ENCODE data around the gene ANAPC2. TPM values are rescaled to one million over a fixed set of nuclear protein-coding genes. Genes with fewer than 3 reads are reported as not detected.
"Not testable (repeated sequence)": the region's sequence is repeated elsewhere in the genome, so short reads cannot be mapped to it uniquely, and the experiment has no call there.

ANAPC2 gene
- polyA plus RNA-seq, 3 donors from 2014 or later = 4.2 to 7.0 (median 5.3) TPM

DNA sequence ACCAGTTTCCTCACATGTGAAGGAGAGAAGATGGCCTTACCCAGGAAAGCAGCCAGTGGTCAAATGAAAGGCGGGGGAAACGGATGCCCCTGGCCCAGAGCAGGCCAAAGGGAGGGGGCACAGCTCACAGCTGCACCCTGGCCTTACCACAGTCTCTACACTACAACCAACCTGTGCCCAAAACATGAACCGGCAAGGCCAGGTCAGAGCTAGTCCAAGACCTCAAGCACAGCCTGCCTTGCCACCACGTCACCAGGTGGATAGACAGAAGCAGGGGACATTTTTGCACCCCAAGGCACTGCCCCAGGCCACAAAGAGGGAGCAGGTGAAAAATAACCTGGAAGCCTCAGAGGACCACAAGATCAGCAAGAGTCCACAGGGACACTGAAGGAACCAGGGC is 44.9 kb downstream of the ANAPC2 start:
- no peak overlapping the region for H3K27ac Mint-ChIP-seq
- H3K4me3 Mint-ChIP-seq = no peak overlapping the region
- H3K9me3 Mint-ChIP-seq = no peaks in the 10 kb centered on the region
- no peaks in the 10 kb centered on the region for H3K36me3 Mint-ChIP-seq
- DNase-seq = no peak
- H3K27me3 Mint-ChIP-seq (ENCODE audit: low read depth in 3 of 3) = peaks cover 11 to 18% (median 15%) of the 10 kb centered on the region in 3 donors
- H3K4me1 Mint-ChIP-seq = peaks cover 0 to 2% of the 10 kb centered on the region in 2 donors

- H3K27me3 Mint-ChIP-seq (ENCODE audit: low read depth in 3 of 3) = peaks cover 15 to 23% (median 15%) of the 10 kb centered on the region in 3 donors
- no peaks in the 10 kb centered on the region for H3K9me3 Mint-ChIP-seq
- DNase-seq = no peak
- H3K4me1 Mint-ChIP-seq = peaks cover 0 to 2% of the 10 kb centered on the region in 2 donors
- H3K27ac Mint-ChIP-seq = peak overlapping the region in 1 of 6 donors; percentile 73
- no peaks in the 10 kb centered on the region for H3K36me3 Mint-ChIP-seq
- H3K4me3 Mint-ChIP-seq = peak overlapping the region in 1 of 5 donors; percentile 30
Observed at GRCh38 chr9:137141976-137142936, 46.1 kb downstream of the ANAPC2 start.

DNA sequence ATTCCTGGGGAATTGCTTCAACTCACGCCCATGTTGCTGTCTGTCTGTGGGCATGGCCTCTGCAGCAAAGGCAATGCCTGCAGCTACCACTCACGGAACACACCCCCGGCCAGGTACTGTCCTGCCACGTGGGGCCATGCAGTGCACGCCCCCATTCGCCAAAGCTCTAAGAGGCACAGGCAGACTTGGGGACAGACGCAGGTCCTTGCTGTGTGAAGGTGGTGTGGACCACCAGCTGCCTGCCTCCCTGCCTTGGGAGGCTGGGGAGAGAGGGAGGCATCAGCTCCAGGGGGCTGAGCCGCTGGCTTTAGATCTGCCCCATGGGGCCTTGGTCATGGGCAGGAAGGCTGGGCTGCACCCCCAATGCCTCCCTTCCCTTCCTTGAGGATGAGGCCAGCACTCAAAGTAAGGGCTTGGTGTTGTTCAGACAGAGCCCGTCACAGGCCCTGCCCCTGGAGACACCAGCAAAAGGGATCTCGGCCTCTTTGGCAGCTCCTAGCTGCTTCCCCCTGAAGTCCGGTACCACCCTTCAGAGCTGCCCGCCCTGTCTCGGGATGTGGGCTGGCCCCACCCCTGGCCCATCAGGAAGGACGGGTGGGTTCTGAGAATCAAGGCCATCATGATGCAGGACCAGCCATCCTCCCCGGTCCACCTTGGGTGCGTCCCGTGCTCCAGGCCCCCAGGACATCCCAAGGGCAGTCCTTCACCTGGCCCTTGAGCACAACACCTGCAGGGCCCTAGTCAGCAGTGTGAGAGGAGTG is 47.1 kb downstream of the ANAPC2 start:
- H3K27me3 Mint-ChIP-seq (ENCODE audit: low read depth in 3 of 3) = peaks cover 15 to 23% (median 18%) of the 10 kb centered on the region in 3 donors
- H3K4me1 Mint-ChIP-seq = peaks cover 0 to 2% of the 10 kb centered on the region in 2 donors
- H3K36me3 Mint-ChIP-seq = no peaks in the 10 kb centered on the region
- no peak overlapping the region for H3K4me3 Mint-ChIP-seq
- no peak overlapping the region for H3K27ac Mint-ChIP-seq
- DNase-seq = no peak
- no peaks in the 10 kb centered on the region for H3K9me3 Mint-ChIP-seq

GRCh38 chr9:137140151-137141012 is 48.0 kb downstream of the ANAPC2 start:
- Mint-ChIP-seq H3K4me3 (peak overlapping the region in 1 of 5 donors; percentile 30), H3K27me3 (ENCODE audit: low read depth in 3 of 3) (peaks cover 14 to 29% (median 20%) of the 10 kb centered on the region in 3 donors), H3K36me3 (peaks cover 0 to 4% (median 0%) of the 10 kb centered on the region in 3 donors), H3K4me1 (peaks cover 0 to 2% of the 10 kb centered on the region in 2 donors), H3K27ac (no peak overlapping the region), H3K9me3 (no peaks in the 10 kb centered on the region)
- no peak for DNase-seq

DNA sequence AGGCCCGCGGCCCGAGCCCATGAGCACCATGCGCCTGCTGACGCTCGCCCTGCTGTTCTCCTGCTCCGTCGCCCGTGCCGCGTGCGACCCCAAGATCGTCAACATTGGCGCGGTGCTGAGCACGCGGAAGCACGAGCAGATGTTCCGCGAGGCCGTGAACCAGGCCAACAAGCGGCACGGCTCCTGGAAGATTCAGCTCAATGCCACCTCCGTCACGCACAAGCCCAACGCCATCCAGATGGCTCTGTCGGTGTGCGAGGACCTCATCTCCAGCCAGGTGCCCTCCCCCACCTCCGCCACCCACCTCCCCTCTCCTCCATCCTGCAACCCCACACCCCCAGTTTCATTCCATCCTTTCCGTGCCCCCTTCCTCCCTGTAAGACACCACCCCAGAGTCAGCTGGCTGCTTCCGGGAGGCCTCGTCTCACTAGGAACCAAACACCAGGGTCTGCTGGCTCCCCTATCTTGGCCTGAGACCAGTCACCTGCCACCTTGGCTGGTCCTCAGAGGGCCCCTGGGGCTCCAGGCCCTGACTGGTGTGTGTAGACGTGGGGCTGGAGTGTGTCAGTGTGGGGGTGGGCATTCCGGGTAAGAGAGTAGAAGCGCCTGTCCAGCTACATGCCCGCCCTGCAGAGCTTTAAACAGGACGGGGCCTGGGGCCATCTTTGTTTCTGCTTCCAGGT is 48.8 kb downstream of the ANAPC2 start:
- DNase-seq = no peak
- Mint-ChIP-seq H3K4me3 (no peak overlapping the region), H3K27me3 (ENCODE audit: low read depth in 3 of 3) (peaks cover 14 to 29% (median 20%) of the 10 kb centered on the region in 3 donors), H3K4me1 (peaks cover 0 to 2% of the 10 kb centered on the region in 2 donors), H3K36me3 (peaks cover 0 to 4% (median 0%) of the 10 kb centered on the region in 3 donors), H3K9me3 (no peaks in the 10 kb centered on the region), H3K27ac (no peak overlapping the region)

- H3K27ac Mint-ChIP-seq = no peak within 1 kb of the TSS
- H3K4me3 Mint-ChIP-seq = peak within 1 kb of the TSS in 1 of 5 donors; percentile 33
- DNase-seq = peak in 2 of 3 donors; percentile 37 to 48
Observed at GRCh38 chr9:137138722-137139467, 49.5 kb downstream of the ANAPC2 start, which contains the start of gene GRIN1. Gene GRIN1 (plus strand): TSS chr9:137139154. CDS start chr9:137139487, 333 bp downstream.

GRCh38 chr9:137138058-137138721 is 50.2 kb downstream of the ANAPC2 start:
- Mint-ChIP-seq H3K36me3 (peaks cover 0 to 4% (median 0%) of the 10 kb centered on the region in 3 donors), H3K27me3 (ENCODE audit: low read depth in 3 of 3) (peaks cover 14 to 29% (median 19%) of the 10 kb centered on the region in 3 donors), H3K9me3 (no peaks in the 10 kb centered on the region), H3K4me3 (peak overlapping the region in 1 of 5 donors; percentile 33), H3K27ac (no peak overlapping the region), H3K4me1 (peaks cover 0 to 2% of the 10 kb centered on the region in 2 donors)
- no peak for DNase-seq

More at GRCh38 chr9:137138722-137139467, 49.5 kb downstream of the ANAPC2 start, which contains the start of gene GRIN1:
- Mint-ChIP-seq H3K4me1 (peaks cover 0 to 2% of the 10 kb centered on the region in 2 donors), H3K27me3 (ENCODE audit: low read depth in 3 of 3) (peaks cover 14 to 29% (median 20%) of the 10 kb centered on the region in 3 donors), H3K36me3 (peaks cover 0 to 4% (median 0%) of the 10 kb centered on the region in 3 donors), H3K9me3 (no peaks in the 10 kb centered on the region)

DNA sequence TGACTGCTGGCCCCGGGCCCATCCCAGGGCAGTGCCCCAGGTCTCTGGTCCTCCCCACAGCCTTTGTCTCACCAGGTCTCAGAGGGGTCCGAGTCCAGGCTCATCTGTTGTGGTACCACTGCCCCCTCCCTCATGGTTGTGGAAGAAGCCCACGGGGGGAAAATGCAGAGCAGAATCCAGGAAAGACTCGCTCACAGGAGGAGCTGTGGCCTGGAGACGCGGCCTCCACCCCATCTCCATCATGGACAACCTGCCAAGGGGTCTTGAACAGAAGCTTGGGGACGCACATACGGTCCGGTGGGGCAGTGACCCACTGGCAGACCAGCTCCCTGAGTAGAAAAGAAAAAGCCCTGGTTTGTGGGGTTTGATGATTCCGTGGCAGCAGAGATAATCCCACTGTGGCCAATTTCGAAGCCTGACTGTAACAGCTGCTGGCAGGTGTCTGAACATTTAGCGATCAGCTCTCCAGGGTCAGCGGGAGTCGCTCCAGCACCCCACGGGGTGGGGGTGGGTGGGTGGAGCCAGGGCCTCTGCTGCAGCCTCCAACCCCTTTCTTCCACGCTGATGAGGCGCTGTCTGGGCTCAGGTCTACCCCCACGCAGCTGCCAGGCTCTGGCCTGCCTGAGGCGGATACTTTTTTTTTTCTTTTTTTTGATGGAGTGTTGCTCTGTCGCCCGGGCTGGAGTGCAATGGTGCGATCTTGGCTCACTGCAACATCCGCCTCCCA is 51.3 kb downstream of the ANAPC2 start:
- peaks cover 0 to 2% of the 10 kb centered on the region in 2 donors for H3K4me1 Mint-ChIP-seq

DNA sequence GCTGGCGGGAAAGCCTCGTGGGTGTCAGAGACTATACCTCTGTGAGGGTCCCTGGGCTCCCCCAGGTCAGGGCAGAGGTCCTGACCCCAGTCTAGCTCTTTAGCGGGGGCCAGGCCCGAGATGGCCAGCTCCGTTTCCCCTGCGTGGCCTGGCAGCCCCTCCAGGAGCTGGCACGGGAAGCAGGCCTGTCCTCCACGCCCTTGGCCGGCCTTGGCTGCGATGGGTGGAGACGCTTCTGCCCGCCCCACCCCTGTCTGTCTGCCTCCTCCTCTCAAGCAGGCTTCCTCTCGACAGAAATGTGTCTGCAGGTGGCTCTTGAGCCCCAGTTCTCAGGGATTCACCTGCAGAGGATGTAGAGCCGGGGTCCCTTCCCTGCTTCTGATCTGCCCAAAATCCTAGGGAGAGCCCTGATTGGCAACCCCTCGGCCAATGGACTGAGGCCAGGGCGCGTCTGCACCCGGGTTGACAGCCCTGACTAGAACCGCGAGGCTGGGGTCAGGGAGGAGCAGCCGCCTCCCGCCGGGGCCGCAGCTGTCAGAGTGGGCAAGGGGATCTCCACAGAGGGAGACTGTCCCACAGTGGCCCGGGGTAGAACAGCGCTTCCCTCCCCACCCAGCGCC is 52.0 kb downstream of the ANAPC2 start:
- Mint-ChIP-seq H3K27ac (no peak overlapping the region), H3K9me3 (no peaks in the 10 kb centered on the region), H3K4me1 (peaks cover 0 to 2% of the 10 kb centered on the region in 2 donors), H3K36me3 (peaks cover 0 to 4% (median 0%) of the 10 kb centered on the region in 3 donors), H3K27me3 (ENCODE audit: low read depth in 3 of 3) (peaks cover 14 to 23% (median 21%) of the 10 kb centered on the region in 3 donors), H3K4me3 (no peak overlapping the region)
- DNase-seq = no peak

More for the DNA sequence above, 51.3 kb downstream of the ANAPC2 start:
- H3K36me3 Mint-ChIP-seq = peaks cover 0 to 4% (median 0%) of the 10 kb centered on the region in 3 donors
- H3K27me3 Mint-ChIP-seq (ENCODE audit: low read depth in 3 of 3) = peaks cover 15 to 25% (median 19%) of the 10 kb centered on the region in 3 donors
- H3K9me3 Mint-ChIP-seq = no peaks in the 10 kb centered on the region
- no peak for DNase-seq
- H3K27ac Mint-ChIP-seq = no peak overlapping the region
- H3K4me3 Mint-ChIP-seq = no peak overlapping the region

- not testable (repeated sequence) for H3K36me3 Mint-ChIP-seq, H3K4me1 Mint-ChIP-seq, H3K27ac Mint-ChIP-seq, DNase-seq, H3K9me3 Mint-ChIP-seq, H3K4me3 Mint-ChIP-seq
- peaks cover 7 to 18% (median 17%) of the 10 kb centered on the region in 3 donors for H3K27me3 Mint-ChIP-seq (ENCODE audit: low read depth in 3 of 3)
Observed at GRCh38 chr9:137135154-137135553, 53.2 kb downstream of the ANAPC2 start.
